ENCODE results near the gene ANXA5. TPM values are rescaled to one million over a fixed set of nuclear protein-coding genes. Genes with fewer than 3 reads are reported as not detected.

ANXA5 gene
- total RNA-seq, 4 donors from 2014 or later = 78.1 to 137 (median 94.2) TPM

DNA sequence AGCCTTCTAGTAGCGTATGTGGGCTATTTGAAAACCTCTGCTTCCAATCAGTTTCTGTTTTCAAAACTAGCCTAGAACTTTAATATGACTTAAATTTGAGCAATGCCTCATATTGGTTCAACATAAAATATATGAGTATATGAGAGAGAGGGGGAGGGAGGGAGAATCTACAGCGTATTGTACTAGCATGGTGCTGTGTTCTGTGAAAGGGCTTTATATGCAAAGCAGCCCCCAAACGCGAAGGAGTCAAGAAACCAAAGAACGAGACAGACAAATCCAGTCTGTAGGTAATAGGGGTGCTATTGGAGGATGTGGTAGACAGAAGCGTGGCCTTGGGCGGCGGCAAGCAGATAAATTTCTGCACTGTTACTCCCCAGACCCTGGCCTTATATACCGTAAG is 784 bp upstream of the ANXA5 start:
- 44 to 59% methylated on average over 9 of the region's 9 CpGs for WGBS, 2 donors
- no peak for TF ChIP-seq CTCF (IDR thresholded peaks at IDR 0.05)
- TF ChIP-seq POLR2A (IDR thresholded peaks at IDR 0.05) = no peak
- intact Hi-C loops (cut with DNase I; ENCODE audit: low total_unique reads) = no loop called here
- H3K4me3 ChIP-seq (ENCODE audit: low read depth, poor library complexity, severe bottlenecking) = no peak overlapping the region
- DNase-seq (ENCODE audit: low spot score in 2 of 2) = no peak

- H3K4me3 ChIP-seq (ENCODE audit: low read depth, poor library complexity, severe bottlenecking) = peak overlapping the region; percentile 97
- TF ChIP-seq POLR2A (IDR thresholded peaks at IDR 0.05) (no peak), CTCF (IDR thresholded peaks at IDR 0.05) (no peak)
- 1% methylated on average over 26 of the region's 26 CpGs for WGBS, 2 donors
- intact Hi-C loops (cut with DNase I; ENCODE audit: low total_unique reads) = no loop called here
- peak; percentile 75 to 96 for DNase-seq (ENCODE audit: low spot score in 2 of 2)
Measured at GRCh38 chr4:121696170-121696580, 605 bp downstream of the ANXA5 start.

DNA sequence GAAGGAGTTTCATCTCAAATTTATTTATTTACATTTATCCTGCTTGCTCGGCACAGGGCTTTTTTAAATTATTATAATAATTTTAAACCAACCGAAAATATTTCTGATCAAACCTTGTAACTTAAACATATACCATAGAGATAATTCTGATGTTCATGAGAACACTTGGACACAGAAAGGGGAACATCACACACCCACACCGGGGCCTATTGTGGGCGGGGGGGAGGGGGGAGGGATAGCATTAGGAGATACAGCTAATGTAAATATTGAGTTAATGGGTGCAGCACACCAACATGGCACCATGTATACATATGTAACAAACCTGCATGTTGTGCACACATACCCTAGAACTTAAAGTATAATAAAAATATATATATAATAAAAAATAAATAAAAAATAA is 2.9 kb downstream of the ANXA5 start:
- H3K4me3 ChIP-seq (ENCODE audit: low read depth, poor library complexity, severe bottlenecking) = no peak overlapping the region
- intact Hi-C loops (cut with DNase I; ENCODE audit: low total_unique reads) = no loop called here
- no peak for TF ChIP-seq POLR2A (IDR thresholded peaks at IDR 0.05)
- TF ChIP-seq CTCF (IDR thresholded peaks at IDR 0.05) = no peak
- 62 to 69% methylated on average over 4 of the region's 4 CpGs for WGBS, 2 donors
- no peak for DNase-seq (ENCODE audit: low spot score in 2 of 2)

DNA sequence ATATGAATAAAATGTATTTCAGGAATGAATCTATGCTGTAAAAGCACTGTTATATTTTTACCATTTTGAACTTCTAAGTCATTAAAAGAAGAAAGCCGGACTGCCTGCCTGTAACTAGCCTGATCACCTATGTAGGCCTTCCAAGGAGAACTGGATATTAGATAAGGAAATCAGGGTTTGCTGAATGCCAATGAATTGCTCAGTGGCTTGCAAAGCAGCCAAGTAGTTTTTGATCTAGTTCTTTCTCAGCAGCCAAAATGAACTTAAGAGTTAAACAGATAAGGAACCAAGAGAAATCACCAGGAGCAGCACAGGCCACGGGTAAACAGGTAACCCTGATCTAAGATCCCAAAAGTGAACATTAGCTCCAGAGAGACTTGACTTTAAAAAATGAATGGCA is 3.3 kb downstream of the ANXA5 start:
- 58 to 68% methylated on average over 2 of the region's 2 CpGs for WGBS, 2 donors
- TF ChIP-seq CTCF (IDR thresholded peaks at IDR 0.05) = no peak
- TF ChIP-seq POLR2A (IDR thresholded peaks at IDR 0.05) = no peak
- H3K4me3 ChIP-seq (ENCODE audit: low read depth, poor library complexity, severe bottlenecking) = no peak overlapping the region
- DNase-seq (ENCODE audit: low spot score in 2 of 2) = no peak
- intact Hi-C loops (cut with DNase I; ENCODE audit: low total_unique reads) = no loop called here

GRCh38 chr4:121692261-121692660 is 4.5 kb downstream of the ANXA5 start:
- no peak for DNase-seq (ENCODE audit: low spot score in 2 of 2)
- intact Hi-C loops (cut with DNase I; ENCODE audit: low total_unique reads) = no loop called here
- TF ChIP-seq POLR2A (IDR thresholded peaks at IDR 0.05) = no peak
- no peak for TF ChIP-seq CTCF (IDR thresholded peaks at IDR 0.05)

GRCh38 chr4:121690001-121690400 is 6.8 kb downstream of the ANXA5 start:
- H3K4me3 ChIP-seq (ENCODE audit: low read depth, poor library complexity, severe bottlenecking) = no peak overlapping the region
- no peak for TF ChIP-seq POLR2A (IDR thresholded peaks at IDR 0.05)
- TF ChIP-seq CTCF (IDR thresholded peaks at IDR 0.05) = no peak
- intact Hi-C loops (cut with DNase I; ENCODE audit: low total_unique reads) = no loop called here
- DNase-seq (ENCODE audit: low spot score in 2 of 2) = no peak
- WGBS, 2 donors = 73 to 90% methylated on average over 2 of the region's 2 CpGs

More at GRCh38 chr4:121692261-121692660, 4.5 kb downstream of the ANXA5 start:
- H3K4me3 ChIP-seq (ENCODE audit: low read depth, poor library complexity, severe bottlenecking) = no peak overlapping the region
